ENCODE measurements around the gene TEX10. TPM values are rescaled to one million over a fixed set of nuclear protein-coding genes. Genes with fewer than 3 reads are reported as not detected.
A peak's percentile ranks its signal among the peaks of the same experiment; 100 is the strongest.

TEX10 gene
- total and polyA plus RNA-seq, 2 of the 13 experiments (the other 11 are each of a cell fraction or from before 2014, with no cell fraction given) = 18.1 to 38.7 TPM

GRCh38 chr9:100352201-100352726 is 478 bp downstream of the TEX10 start (continued):
- TF ChIP-seq REXO4 (CRISPR knock-in tag; IDR thresholded peaks at IDR 0.05; ENCODE audit: borderline replicate concordance) = no peak
- TF ChIP-seq TFDP2 (CRISPR knock-in tag; IDR thresholded peaks at IDR 0.05) = no peak
- peak; percentile 96; the same call in 1 of the 2 replicates for TF ChIP-seq EED (CRISPR knock-in tag; IDR thresholded peaks at IDR 0.05)
- peak; percentile 45; the same call in 1 of the 2 replicates for TF ChIP-seq ZNF674 (CRISPR knock-in tag; IDR thresholded peaks at IDR 0.05; ENCODE audit: low read depth)
- TF ChIP-seq RAD21 (CRISPR knock-in tag; IDR thresholded peaks at IDR 0.05) = no peak
- TF ChIP-seq HMGXB4 (CRISPR knock-in tag; IDR thresholded peaks at IDR 0.05; ENCODE audit: borderline replicate concordance in 1 of 2, low read depth in 1 of 2) = no peak
- TF ChIP-seq ZBTB1 (CRISPR knock-in tag; IDR thresholded peaks at IDR 0.05; ENCODE audit: borderline replicate concordance) = no peak

- no peaks in the 10 kb centered on the region; a peak in 1 of 5 replicates for H3K27me3 ChIP-seq (ENCODE audit: control insufficient read depth in 1 of 2, insufficient read depth in 2 of 2, low read length in 2 of 2)
- peaks cover 38% of the 10 kb centered on the region for H4K20me1 ChIP-seq (ENCODE audit: insufficient read depth, low read length)
- DNase-seq (ENCODE audit: low spot score) (no peak), ATAC-seq (no peak), FAIRE-seq (no peak)
- CTCF ChIA-PET (ENCODE audit: low intra/inter-chr PET ratio, low total read pairs) = no interaction called here
- under 1% methylated on average over 5 of the region's 5 CpGs for WGBS (ENCODE audit: low lambda C conversion rate)
- TF ChIP-seq GABPB1 (CRISPR knock-in tag; IDR thresholded peaks at IDR 0.05) = no peak
- peak overlapping the region; percentile 90 for H3K9ac ChIP-seq (ENCODE audit: insufficient read depth, low read depth, low read length)
- H3K4me1 ChIP-seq (ENCODE audit: insufficient read depth, low read length) = peaks cover 51% of the 10 kb centered on the region
- no peak overlapping the region for H3K27ac ChIP-seq (ENCODE audit: extremely low read length, insufficient read depth, low read length)
- no TSS peak for BruUV-seq (replicated peaks)
- H3K79me2 ChIP-seq (ENCODE audit: insufficient read depth, low read length) = peaks cover 68% of the 10 kb centered on the region
- H2AFZ ChIP-seq (ENCODE audit: low read length) = no peak overlapping the region
- 0 out of 2 replicates have a peak, but pooled peaks cover 4% of the 10 kb centered on the region for H3K9me3 ChIP-seq (ENCODE audit: low read length)
- intact Hi-C loops (cut with micrococcal nuclease; ENCODE audit: unreplicated experiment) = loop anchor here (5.0 kb wide), 2 partner anchors 61 to 76 kb away; partner anchors contain the start of gene MSANTD3
- peak overlapping the region; percentile 95 for H3K4me2 ChIP-seq (ENCODE audit: low read depth, low read length)
- in situ Hi-C loops (cut with HindIII; ENCODE audit: extremely low pct_ligation_motif_present, low pct_unique_long_range_greater_than_20kb) = loop anchor here (5.0 kb wide), 1 partner anchor 76 kb away; the partner anchor contains the start of gene MSANTD3
- POLR2A ChIA-PET = interaction anchor here (0.6 to 3.7 kb wide), 7 partner anchors 8 to 87 kb away, joined by 3 to 12 read pairs (median 5); partner anchors contain the start of gene MSANTD3
- H3K36me3 ChIP-seq (replicated peaks in 1 of 2; ENCODE audit: control insufficient read depth in 1 of 2, insufficient read depth in 2 of 2, low read length in 2 of 2) = peaks cover 4 to 16% of the 10 kb centered on the region in 2 experiments
- peak overlapping the region; percentile 86 to 94 (median 88) for H3K4me3 ChIP-seq (replicated peaks in 1 of 3; ENCODE audit: insufficient read depth in 1 of 3, low read depth in 2 of 3, low read length in 3 of 3)
These were observed 1.2 kb downstream of the TEX10 start for GRCh38 chr9:100351508-100351907.
